Loucy (cell line): ENCODE results near the gene GPRC6A.

Experiments used
- EZH2phosphoT487 ChIP-seq: fragments of 200-600 bp; IDR thresholded peaks from 2 replicates; pipeline ENCODE4 v1.6.1; 2018; ENCODE audit warnings: antibody characterized with exemption, mild to moderate bottlenecking, moderate library complexity, borderline replicate concordance
- TF ChIP-seq, protein P1 (sequence below): fragments of 200-600 bp; sonication (generic); conservative IDR thresholded peaks from 2 replicates; pipeline ENCODE4 v1.5.1; 2014; ENCODE audit warnings: mild to moderate bottlenecking, antibody characterized with exemption, low read length

- TF ChIP-seq, protein P1, sequence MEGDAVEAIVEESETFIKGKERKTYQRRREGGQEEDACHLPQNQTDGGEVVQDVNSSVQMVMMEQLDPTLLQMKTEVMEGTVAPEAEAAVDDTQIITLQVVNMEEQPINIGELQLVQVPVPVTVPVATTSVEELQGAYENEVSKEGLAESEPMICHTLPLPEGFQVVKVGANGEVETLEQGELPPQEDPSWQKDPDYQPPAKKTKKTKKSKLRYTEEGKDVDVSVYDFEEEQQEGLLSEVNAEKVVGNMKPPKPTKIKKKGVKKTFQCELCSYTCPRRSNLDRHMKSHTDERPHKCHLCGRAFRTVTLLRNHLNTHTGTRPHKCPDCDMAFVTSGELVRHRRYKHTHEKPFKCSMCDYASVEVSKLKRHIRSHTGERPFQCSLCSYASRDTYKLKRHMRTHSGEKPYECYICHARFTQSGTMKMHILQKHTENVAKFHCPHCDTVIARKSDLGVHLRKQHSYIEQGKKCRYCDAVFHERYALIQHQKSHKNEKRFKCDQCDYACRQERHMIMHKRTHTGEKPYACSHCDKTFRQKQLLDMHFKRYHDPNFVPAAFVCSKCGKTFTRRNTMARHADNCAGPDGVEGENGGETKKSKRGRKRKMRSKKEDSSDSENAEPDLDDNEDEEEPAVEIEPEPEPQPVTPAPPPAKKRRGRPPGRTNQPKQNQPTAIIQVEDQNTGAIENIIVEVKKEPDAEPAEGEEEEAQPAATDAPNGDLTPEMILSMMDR = no peak
- no peak for TF ChIP-seq EZH2phosphoT487
Measured at GRCh38 chr6:116859264-116859663, 30.4 kb upstream of the GPRC6A start.
